K562 (cell line): ENCODE results near the gene TJP2.
A peak's percentile ranks its signal among the peaks of the same experiment; 100 is the strongest.

Experiments used
- BHLHE40 ChIP-seq: IDR thresholded peaks from 2 replicates; pipeline ENCODE4 v1.6.1; 2011; ENCODE audit warnings: low read length, improper control_type of control experiment
- CEBPB ChIP-seq: fragments of 450-650 bp; IDR thresholded peaks from 2 replicates; pipeline ENCODE4 v1.6.1; 2016; ENCODE audit warnings: missing genetic modification characterization, missing compliant biosample characterization
- EGR1 ChIP-seq: fragments of 450-650 bp; conservative IDR thresholded peaks from 2 replicates; pipeline ENCODE4 v1.6.1; 2017; ENCODE audit warnings: mild to moderate bottlenecking
- EP300 ChIP-seq: IDR thresholded peaks from 2 replicates; pipeline ENCODE4 v1.6.1; 2012; ENCODE audit warnings: low read length, improper control_type of control experiment
- GATA2 ChIP-seq: sonication (generic); formaldehyde crosslinking; IDR thresholded peaks from 2 replicates; pipeline ENCODE4 v1.4.0; 2020; ENCODE audit warnings: mild to moderate bottlenecking, missing genetic modification reagents
- MTF1 ChIP-seq: fragments of 250-450 bp; sonication (Bioruptor Pico); IDR thresholded peaks from 2 replicates; pipeline ENCODE4 v1.9.0; 2021; ENCODE audit warnings: moderate library complexity, mild to moderate bottlenecking, inconsistent platforms, borderline replicate concordance
- TBP ChIP-seq: optimal IDR thresholded peaks from 2 replicates; pipeline ENCODE3; 2011; ENCODE audit warnings: low read depth, low read length, improper control_type of control experiment
- ZNF121 ChIP-seq: sonication (generic); formaldehyde crosslinking; conservative IDR thresholded peaks from 2 replicates; pipeline ENCODE4 v1.8.0; 2022; ENCODE audit warnings: missing genetic modification reagents
- ZNF444 ChIP-seq: fragments of 250-450 bp; sonication (Bioruptor Pico); IDR thresholded peaks from 2 replicates; pipeline ENCODE4 v1.4.0; 2020; ENCODE audit warnings: mild to moderate bottlenecking, moderate library complexity
- TF ChIP-seq, protein P1 (sequence below): fragments of 150-350 bp; IDR thresholded peaks from 2 replicates; pipeline ENCODE4 v1.6.1; 2014; ENCODE audit warnings: low read depth, mild to moderate bottlenecking, low read length, borderline replicate concordance
- TF ChIP-seq, protein P2 (sequence below), 3 experiments: IDR thresholded peaks in 2 of 3; conservative IDR thresholded peaks in 1 of 3; 2 replicates each; pipeline ENCODE4 v1.5.1; 2011 to 2012; ENCODE audit warnings: low read length in 3 of 3, mild to moderate bottlenecking in 3 of 3, control low read depth in 2 of 3, improper control_type of control experiment in 1 of 3, inconsistent platforms in 1 of 3, low read depth in 1 of 3, mixed read lengths in 1 of 3, moderate library complexity in 1 of 3; ENCODE audit not compliant: insufficient read depth in 2 of 3

DNA sequence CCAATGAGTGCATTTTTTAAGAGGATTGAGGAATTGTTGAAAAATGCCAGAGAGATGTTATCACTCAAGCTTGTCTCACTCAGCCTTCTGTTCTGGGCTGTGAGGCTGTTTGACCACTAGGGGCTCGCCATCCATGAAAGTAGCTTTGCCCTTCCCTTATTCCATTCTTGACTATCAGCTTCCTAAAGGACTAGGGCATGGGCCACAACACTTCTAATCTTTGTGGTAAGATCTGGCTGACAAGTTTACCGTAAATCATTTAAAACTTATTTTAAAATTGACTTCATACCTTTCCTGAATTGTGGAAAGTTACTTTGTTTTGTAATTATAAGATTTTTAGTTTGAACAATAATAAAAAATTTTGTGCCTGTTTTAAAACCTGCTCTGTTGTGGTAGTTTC, 49.5 kb downstream of the TJP2 start:
- TF ChIP-seq GATA2 (CRISPR knock-in tag), result peak; percentile 68
- TF ChIP-seq MTF1 (CRISPR knock-in tag), result no peak
- no peak for TF ChIP-seq CEBPB (tag)
- no peak for TF ChIP-seq ZNF444 (CRISPR knock-in tag)
- TF ChIP-seq, protein P1, sequence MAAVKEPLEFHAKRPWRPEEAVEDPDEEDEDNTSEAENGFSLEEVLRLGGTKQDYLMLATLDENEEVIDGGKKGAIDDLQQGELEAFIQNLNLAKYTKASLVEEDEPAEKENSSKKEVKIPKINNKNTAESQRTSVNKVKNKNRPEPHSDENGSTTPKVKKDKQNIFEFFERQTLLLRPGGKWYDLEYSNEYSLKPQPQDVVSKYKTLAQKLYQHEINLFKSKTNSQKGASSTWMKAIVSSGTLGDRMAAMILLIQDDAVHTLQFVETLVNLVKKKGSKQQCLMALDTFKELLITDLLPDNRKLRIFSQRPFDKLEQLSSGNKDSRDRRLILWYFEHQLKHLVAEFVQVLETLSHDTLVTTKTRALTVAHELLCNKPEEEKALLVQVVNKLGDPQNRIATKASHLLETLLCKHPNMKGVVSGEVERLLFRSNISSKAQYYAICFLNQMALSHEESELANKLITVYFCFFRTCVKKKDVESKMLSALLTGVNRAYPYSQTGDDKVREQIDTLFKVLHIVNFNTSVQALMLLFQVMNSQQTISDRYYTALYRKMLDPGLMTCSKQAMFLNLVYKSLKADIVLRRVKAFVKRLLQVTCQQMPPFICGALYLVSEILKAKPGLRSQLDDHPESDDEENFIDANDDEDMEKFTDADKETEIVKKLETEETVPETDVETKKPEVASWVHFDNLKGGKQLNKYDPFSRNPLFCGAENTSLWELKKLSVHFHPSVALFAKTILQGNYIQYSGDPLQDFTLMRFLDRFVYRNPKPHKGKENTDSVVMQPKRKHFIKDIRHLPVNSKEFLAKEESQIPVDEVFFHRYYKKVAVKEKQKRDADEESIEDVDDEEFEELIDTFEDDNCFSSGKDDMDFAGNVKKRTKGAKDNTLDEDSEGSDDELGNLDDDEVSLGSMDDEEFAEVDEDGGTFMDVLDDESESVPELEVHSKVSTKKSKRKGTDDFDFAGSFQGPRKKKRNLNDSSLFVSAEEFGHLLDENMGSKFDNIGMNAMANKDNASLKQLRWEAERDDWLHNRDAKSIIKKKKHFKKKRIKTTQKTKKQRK, result no peak
- TF ChIP-seq, protein P2, sequence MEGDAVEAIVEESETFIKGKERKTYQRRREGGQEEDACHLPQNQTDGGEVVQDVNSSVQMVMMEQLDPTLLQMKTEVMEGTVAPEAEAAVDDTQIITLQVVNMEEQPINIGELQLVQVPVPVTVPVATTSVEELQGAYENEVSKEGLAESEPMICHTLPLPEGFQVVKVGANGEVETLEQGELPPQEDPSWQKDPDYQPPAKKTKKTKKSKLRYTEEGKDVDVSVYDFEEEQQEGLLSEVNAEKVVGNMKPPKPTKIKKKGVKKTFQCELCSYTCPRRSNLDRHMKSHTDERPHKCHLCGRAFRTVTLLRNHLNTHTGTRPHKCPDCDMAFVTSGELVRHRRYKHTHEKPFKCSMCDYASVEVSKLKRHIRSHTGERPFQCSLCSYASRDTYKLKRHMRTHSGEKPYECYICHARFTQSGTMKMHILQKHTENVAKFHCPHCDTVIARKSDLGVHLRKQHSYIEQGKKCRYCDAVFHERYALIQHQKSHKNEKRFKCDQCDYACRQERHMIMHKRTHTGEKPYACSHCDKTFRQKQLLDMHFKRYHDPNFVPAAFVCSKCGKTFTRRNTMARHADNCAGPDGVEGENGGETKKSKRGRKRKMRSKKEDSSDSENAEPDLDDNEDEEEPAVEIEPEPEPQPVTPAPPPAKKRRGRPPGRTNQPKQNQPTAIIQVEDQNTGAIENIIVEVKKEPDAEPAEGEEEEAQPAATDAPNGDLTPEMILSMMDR (IDR thresholded peaks at IDR 0.05 in 2 of 3, conservative IDR thresholded peaks at IDR 0.05 in 1 of 3; ENCODE audit: insufficient read depth in 2 of 3, low read depth in 1 of 3, low read length in 3 of 3), result peak; percentile 45 to 75 (median 71); a peak in 5 of 6 replicates
- TF ChIP-seq EGR1, result no peak
- no peak for TF ChIP-seq BHLHE40
- no peak for TF ChIP-seq ZNF121 (CRISPR knock-in tag)
- no peak for TF ChIP-seq TBP
- TF ChIP-seq EP300, result no peak
